ENCODE results near the gene EHD3. TPM values are rescaled to one million over a fixed set of nuclear protein-coding genes. Genes with fewer than 3 reads are reported as not detected.

The EHD3 gene
- total RNA-seq, 5 donors from 2014 or later (not counting 1 experiment from before 2014, with no cell fraction given), result 2.9 to 4.2 (median 4.0) TPM

GRCh38 chr2:31200972-31201371, 33.0 kb upstream of the EHD3 start:
- DNase-seq, result no peak
- Mint-ChIP-seq H3K4me1 (no peaks in the 10 kb centered on the region), H3K4me3 (no peak overlapping the region), H3K36me3 (peaks cover 5% of the 10 kb centered on the region), H3K27me3 (no peaks in the 10 kb centered on the region), H3K27ac (no peak overlapping the region), H3K9me3 (peaks cover 0 to 4% (median 0%) of the 10 kb centered on the region in 3 donors)
- no peak overlapping the region for H3K27ac ChIP-seq (ENCODE audit: low read length)
- CTCF ChIA-PET, result no interaction called here
- no peaks in the 10 kb centered on the region for H3K36me3 ChIP-seq (ENCODE audit: control insufficient read depth in 2 of 2, extremely low read depth in 1 of 2, insufficient read depth in 1 of 2, low read length in 1 of 2)
- POLR2A ChIA-PET, result no interaction called here
- H3K4me1 ChIP-seq (ENCODE audit: control insufficient read depth in 1 of 2, extremely low read depth in 1 of 2, insufficient read depth in 2 of 2, low read length in 2 of 2), result no peaks in the 10 kb centered on the region
- H3K27me3 ChIP-seq (replicated peaks in 1 of 2; ENCODE audit: control insufficient read depth in 2 of 2, extremely low read depth in 1 of 2, insufficient read depth in 2 of 2, low read length in 1 of 2), result no peaks in the 10 kb centered on the region
- no peak overlapping the region for H3K4me3 ChIP-seq (ENCODE audit: control insufficient read depth in 1 of 2, extremely low read depth in 1 of 2, low read length in 1 of 2)
- ATAC-seq (replicated peaks in 1 of 4), result no peak
- H3K9me3 ChIP-seq, result no peaks in the 10 kb centered on the region
- WGBS (ENCODE audit: insufficient coverage), result 71% methylated on average over 5 of the region's 9 CpGs

- Histone ChIP-seq H3K36me3 (ENCODE audit: control insufficient read depth in 2 of 2, extremely low read depth in 1 of 2, insufficient read depth in 1 of 2, low read length in 1 of 2) (no peaks in the 10 kb centered on the region), H3K4me1 (ENCODE audit: control insufficient read depth in 1 of 2, extremely low read depth in 1 of 2, insufficient read depth in 2 of 2, low read length in 2 of 2) (no peaks in the 10 kb centered on the region), H3K9me3 (no peaks in the 10 kb centered on the region), H3K27ac (ENCODE audit: low read length) (no peak overlapping the region), H3K4me3 (ENCODE audit: control insufficient read depth in 1 of 2, extremely low read depth in 1 of 2, low read length in 1 of 2) (no peak overlapping the region), H3K27me3 (replicated peaks in 1 of 2; ENCODE audit: control insufficient read depth in 2 of 2, extremely low read depth in 1 of 2, insufficient read depth in 2 of 2, low read length in 1 of 2) (no peaks in the 10 kb centered on the region)
- Mint-ChIP-seq H3K4me3 (no peak overlapping the region), H3K27me3 (no peaks in the 10 kb centered on the region), H3K9me3 (peaks cover 0 to 4% (median 0%) of the 10 kb centered on the region in 3 donors), H3K36me3 (peaks cover 5% of the 10 kb centered on the region), H3K4me1 (no peaks in the 10 kb centered on the region), H3K27ac (no peak overlapping the region)
- WGBS (ENCODE audit: insufficient coverage), result 84% methylated on average over 3 of the region's 5 CpGs
- CTCF ChIA-PET, result no interaction called here
- no peak for ATAC-seq (replicated peaks in 1 of 4)
- POLR2A ChIA-PET, result no interaction called here
- no peak for DNase-seq
Measured at GRCh38 chr2:31202041-31202440, 31.9 kb upstream of the EHD3 start.

- Histone ChIP-seq H3K4me3 (ENCODE audit: control insufficient read depth in 1 of 2, extremely low read depth in 1 of 2, low read length in 1 of 2) (no peak overlapping the region), H3K36me3 (ENCODE audit: control insufficient read depth in 2 of 2, extremely low read depth in 1 of 2, insufficient read depth in 1 of 2, low read length in 1 of 2) (no peaks in the 10 kb centered on the region), H3K27me3 (replicated peaks in 1 of 2; ENCODE audit: control insufficient read depth in 2 of 2, extremely low read depth in 1 of 2, insufficient read depth in 2 of 2, low read length in 1 of 2) (no peaks in the 10 kb centered on the region), H3K9me3 (no peaks in the 10 kb centered on the region), H3K27ac (ENCODE audit: low read length) (no peak overlapping the region), H3K4me1 (ENCODE audit: control insufficient read depth in 1 of 2, extremely low read depth in 1 of 2, insufficient read depth in 2 of 2, low read length in 2 of 2) (no peaks in the 10 kb centered on the region)
- Mint-ChIP-seq H3K36me3 (peaks cover 5% of the 10 kb centered on the region), H3K27ac (no peak overlapping the region), H3K4me3 (no peak overlapping the region), H3K4me1 (no peaks in the 10 kb centered on the region), H3K27me3 (no peaks in the 10 kb centered on the region), H3K9me3 (peaks cover 0 to 4% (median 0%) of the 10 kb centered on the region in 3 donors)
- POLR2A ChIA-PET, result no interaction called here
- ATAC-seq (replicated peaks in 1 of 4) (no peak), DNase-seq (no peak)
- 85% methylated on average over 4 of the region's 5 CpGs for WGBS (ENCODE audit: insufficient coverage)
- CTCF ChIA-PET, result no interaction called here
Measured at GRCh38 chr2:31202833-31203232, 31.1 kb upstream of the EHD3 start.

GRCh38 chr2:31203916-31204315, 30.0 kb upstream of the EHD3 start:
- peaks cover 5% of the 10 kb centered on the region for H3K36me3 Mint-ChIP-seq
- H3K4me3 ChIP-seq (ENCODE audit: control insufficient read depth in 1 of 2, extremely low read depth in 1 of 2, low read length in 1 of 2), result no peak overlapping the region
- H3K4me1 ChIP-seq (ENCODE audit: control insufficient read depth in 1 of 2, extremely low read depth in 1 of 2, insufficient read depth in 2 of 2, low read length in 2 of 2), result no peaks in the 10 kb centered on the region
- H3K9me3 ChIP-seq, result no peaks in the 10 kb centered on the region
- H3K27me3 Mint-ChIP-seq, result no peaks in the 10 kb centered on the region
- no peak overlapping the region for H3K27ac Mint-ChIP-seq
- ChIA-PET CTCF (interaction anchor here in 1 of 2 donors (0.6 kb wide), 1 partner anchor 1130 kb away, joined by 3 read pairs; no protein-coding TSS in a partner anchor), POLR2A (no interaction called here)
- H3K36me3 ChIP-seq (ENCODE audit: control insufficient read depth in 2 of 2, extremely low read depth in 1 of 2, insufficient read depth in 1 of 2, low read length in 1 of 2), result no peaks in the 10 kb centered on the region
- H3K27me3 ChIP-seq (replicated peaks in 1 of 2; ENCODE audit: control insufficient read depth in 2 of 2, extremely low read depth in 1 of 2, insufficient read depth in 2 of 2, low read length in 1 of 2), result no peaks in the 10 kb centered on the region
- no peak overlapping the region for H3K27ac ChIP-seq (ENCODE audit: low read length)
- H3K4me1 Mint-ChIP-seq, result no peaks in the 10 kb centered on the region
- peaks cover 0 to 2% (median 0%) of the 10 kb centered on the region in 3 donors for H3K9me3 Mint-ChIP-seq
- DNase-seq (no peak), ATAC-seq (replicated peaks in 1 of 4) (no peak)
- no peak overlapping the region for H3K4me3 Mint-ChIP-seq

- no peaks in the 10 kb centered on the region for H3K36me3 ChIP-seq (ENCODE audit: control insufficient read depth in 2 of 2, extremely low read depth in 1 of 2, insufficient read depth in 1 of 2, low read length in 1 of 2)
- ChIA-PET POLR2A (no interaction called here), CTCF (no interaction called here)
- H3K27ac ChIP-seq (ENCODE audit: low read length), result no peak overlapping the region
- no peaks in the 10 kb centered on the region for H3K27me3 Mint-ChIP-seq
- H3K36me3 Mint-ChIP-seq, result peaks cover 5% of the 10 kb centered on the region
- WGBS (ENCODE audit: insufficient coverage), result 83% methylated on average over 1 of the region's 6 CpGs
- no peaks in the 10 kb centered on the region for H3K9me3 Mint-ChIP-seq
- no peaks in the 10 kb centered on the region for H3K27me3 ChIP-seq (replicated peaks in 1 of 2; ENCODE audit: control insufficient read depth in 2 of 2, extremely low read depth in 1 of 2, insufficient read depth in 2 of 2, low read length in 1 of 2)
- H3K27ac Mint-ChIP-seq, result no peak overlapping the region
- H3K4me1 Mint-ChIP-seq, result no peaks in the 10 kb centered on the region
- H3K4me1 ChIP-seq (ENCODE audit: control insufficient read depth in 1 of 2, extremely low read depth in 1 of 2, insufficient read depth in 2 of 2, low read length in 2 of 2), result no peaks in the 10 kb centered on the region
- DNase-seq (no peak), ATAC-seq (replicated peaks in 1 of 4) (no peak)
- H3K4me3 ChIP-seq (ENCODE audit: control insufficient read depth in 1 of 2, extremely low read depth in 1 of 2, low read length in 1 of 2), result no peak overlapping the region
- H3K9me3 ChIP-seq, result no peaks in the 10 kb centered on the region
- no peak overlapping the region for H3K4me3 Mint-ChIP-seq
Measured at GRCh38 chr2:31204783-31205182, 29.2 kb upstream of the EHD3 start.

GRCh38 chr2:31205186-31205585, 28.8 kb upstream of the EHD3 start:
- CTCF ChIA-PET, result no interaction called here
- 86% methylated on average over 9 of the region's 9 CpGs for WGBS (ENCODE audit: insufficient coverage)

GRCh38 chr2:31205613-31206012, 28.3 kb upstream of the EHD3 start:
- no peaks in the 10 kb centered on the region for H3K4me1 ChIP-seq (ENCODE audit: control insufficient read depth in 1 of 2, extremely low read depth in 1 of 2, insufficient read depth in 2 of 2, low read length in 2 of 2)
- H3K4me3 Mint-ChIP-seq, result no peak overlapping the region
- peaks cover 5% of the 10 kb centered on the region for H3K36me3 Mint-ChIP-seq
- H3K4me1 Mint-ChIP-seq, result no peaks in the 10 kb centered on the region
- ChIA-PET POLR2A (no interaction called here), CTCF (no interaction called here)
- ATAC-seq (replicated peaks in 1 of 4) (no peak), DNase-seq (no peak)
- no peak overlapping the region for H3K27ac Mint-ChIP-seq
- H3K9me3 ChIP-seq, result no peaks in the 10 kb centered on the region
- no peak overlapping the region for H3K27ac ChIP-seq (ENCODE audit: low read length)
- no peaks in the 10 kb centered on the region for H3K9me3 Mint-ChIP-seq
- H3K27me3 Mint-ChIP-seq, result no peaks in the 10 kb centered on the region
- no peaks in the 10 kb centered on the region for H3K36me3 ChIP-seq (ENCODE audit: control insufficient read depth in 2 of 2, extremely low read depth in 1 of 2, insufficient read depth in 1 of 2, low read length in 1 of 2)
- no peak overlapping the region for H3K4me3 ChIP-seq (ENCODE audit: control insufficient read depth in 1 of 2, extremely low read depth in 1 of 2, low read length in 1 of 2)
- no peaks in the 10 kb centered on the region for H3K27me3 ChIP-seq (replicated peaks in 1 of 2; ENCODE audit: control insufficient read depth in 2 of 2, extremely low read depth in 1 of 2, insufficient read depth in 2 of 2, low read length in 1 of 2)
- WGBS (ENCODE audit: insufficient coverage), result 83% methylated on average over 2 of the region's 3 CpGs

More at GRCh38 chr2:31205186-31205585, 28.8 kb upstream of the EHD3 start:
- H3K36me3 Mint-ChIP-seq, result peaks cover 5% of the 10 kb centered on the region
- no peaks in the 10 kb centered on the region for H3K36me3 ChIP-seq (ENCODE audit: control insufficient read depth in 2 of 2, extremely low read depth in 1 of 2, insufficient read depth in 1 of 2, low read length in 1 of 2)
- no peak for ATAC-seq (replicated peaks in 1 of 4)
- no peaks in the 10 kb centered on the region for H3K27me3 Mint-ChIP-seq
- no peak overlapping the region for H3K27ac ChIP-seq (ENCODE audit: low read length)
- H3K9me3 Mint-ChIP-seq, result no peaks in the 10 kb centered on the region
- H3K4me3 Mint-ChIP-seq, result no peak overlapping the region
- H3K27me3 ChIP-seq (replicated peaks in 1 of 2; ENCODE audit: control insufficient read depth in 2 of 2, extremely low read depth in 1 of 2, insufficient read depth in 2 of 2, low read length in 1 of 2), result no peaks in the 10 kb centered on the region
- no peaks in the 10 kb centered on the region for H3K4me1 Mint-ChIP-seq
- H3K4me3 ChIP-seq (ENCODE audit: control insufficient read depth in 1 of 2, extremely low read depth in 1 of 2, low read length in 1 of 2), result no peak overlapping the region
- H3K9me3 ChIP-seq, result no peaks in the 10 kb centered on the region
- H3K4me1 ChIP-seq (ENCODE audit: control insufficient read depth in 1 of 2, extremely low read depth in 1 of 2, insufficient read depth in 2 of 2, low read length in 2 of 2), result no peaks in the 10 kb centered on the region
- POLR2A ChIA-PET, result no interaction called here
- peak overlapping the region in 1 of 2 donors; percentile 53 for H3K27ac Mint-ChIP-seq
- DNase-seq, result no peak

Measured in T-cell (primary cell).